Measurements from ENCODE around the gene PPP1R3G. TPM values are rescaled to one million over a fixed set of nuclear protein-coding genes. Genes with fewer than 3 reads are reported as not detected.

Gene PPP1R3G
- total RNA-seq = 10 to 100 TPM in 1 of 2 donors, 1 to 10 TPM in 1; 8.8 to 16.4 TPM

GRCh38 chr6:5084781-5085647 is at the start of gene PPP1R3G:
PPP1R3G (plus strand) TSS chr6:5085341; CDS start chr6:5085486, 145 bp downstream.
- DNase-seq (ENCODE audit: low spot score) = no peak
- no peaks in the 10 kb centered on the region for H3K9me3 ChIP-seq
- no peaks in the 10 kb centered on the region for H3K27me3 ChIP-seq
- peak within 1 kb of the TSS; percentile 45 to 74 for H3K4me3 ChIP-seq
- no peak for TF ChIP-seq CTCF (IDR thresholded peaks at IDR 0.05)
- peak within 1 kb of the TSS; percentile 88 to 94 for H3K27ac ChIP-seq
- no peaks in the 10 kb centered on the region for H3K36me3 ChIP-seq
- H3K4me1 ChIP-seq = peaks cover 0 to 32% of the 10 kb centered on the region in 2 donors

GRCh38 chr6:5036269-5036668 is 48.9 kb upstream of the PPP1R3G start:
- no peaks in the 10 kb centered on the region for H3K9me3 ChIP-seq
- no peak for TF ChIP-seq CTCF (IDR thresholded peaks at IDR 0.05)
- H3K4me3 ChIP-seq = no peak overlapping the region
- DNase-seq (ENCODE audit: low spot score) = no peak
- no peak overlapping the region for H3K27ac ChIP-seq
- no peaks in the 10 kb centered on the region for H3K4me1 ChIP-seq
- no peaks in the 10 kb centered on the region for H3K27me3 ChIP-seq
- no peaks in the 10 kb centered on the region for H3K36me3 ChIP-seq

GRCh38 chr6:5041955-5042354 is 43.2 kb upstream of the PPP1R3G start:
- Histone ChIP-seq H3K4me1 (no peaks in the 10 kb centered on the region), H3K9me3 (no peaks in the 10 kb centered on the region), H3K27ac (no peak overlapping the region), H3K4me3 (no peak overlapping the region), H3K27me3 (no peaks in the 10 kb centered on the region), H3K36me3 (no peaks in the 10 kb centered on the region)
- DNase-seq (ENCODE audit: low spot score) = no peak
- no peak for TF ChIP-seq CTCF (IDR thresholded peaks at IDR 0.05)

- Histone ChIP-seq H3K27ac (no peak overlapping the region), H3K4me3 (no peak overlapping the region), H3K9me3 (no peaks in the 10 kb centered on the region), H3K4me1 (no peaks in the 10 kb centered on the region), H3K27me3 (no peaks in the 10 kb centered on the region), H3K36me3 (no peaks in the 10 kb centered on the region)
- no peak for DNase-seq (ENCODE audit: low spot score)
- TF ChIP-seq CTCF (IDR thresholded peaks at IDR 0.05) = no peak
These were observed 42.7 kb upstream of the PPP1R3G start for GRCh38 chr6:5042436-5042835.

GRCh38 chr6:5044866-5045265 is 40.3 kb upstream of the PPP1R3G start:
- Histone ChIP-seq H3K4me1 (no peaks in the 10 kb centered on the region), H3K4me3 (no peak overlapping the region), H3K36me3 (no peaks in the 10 kb centered on the region), H3K9me3 (no peaks in the 10 kb centered on the region), H3K27me3 (no peaks in the 10 kb centered on the region), H3K27ac (no peak overlapping the region)
- DNase-seq (ENCODE audit: low spot score) = no peak
- TF ChIP-seq CTCF (IDR thresholded peaks at IDR 0.05) = no peak

Data from right atrium auricular region (tissue), 2 donors.